ENCODE data around the gene HYAL3. TPM values are rescaled to one million over a fixed set of nuclear protein-coding genes. Genes with fewer than 3 reads are reported as not detected.

Gene HYAL3
- total RNA-seq, 1 experiment from 2014 or later, result 10.2 TPM

DNA sequence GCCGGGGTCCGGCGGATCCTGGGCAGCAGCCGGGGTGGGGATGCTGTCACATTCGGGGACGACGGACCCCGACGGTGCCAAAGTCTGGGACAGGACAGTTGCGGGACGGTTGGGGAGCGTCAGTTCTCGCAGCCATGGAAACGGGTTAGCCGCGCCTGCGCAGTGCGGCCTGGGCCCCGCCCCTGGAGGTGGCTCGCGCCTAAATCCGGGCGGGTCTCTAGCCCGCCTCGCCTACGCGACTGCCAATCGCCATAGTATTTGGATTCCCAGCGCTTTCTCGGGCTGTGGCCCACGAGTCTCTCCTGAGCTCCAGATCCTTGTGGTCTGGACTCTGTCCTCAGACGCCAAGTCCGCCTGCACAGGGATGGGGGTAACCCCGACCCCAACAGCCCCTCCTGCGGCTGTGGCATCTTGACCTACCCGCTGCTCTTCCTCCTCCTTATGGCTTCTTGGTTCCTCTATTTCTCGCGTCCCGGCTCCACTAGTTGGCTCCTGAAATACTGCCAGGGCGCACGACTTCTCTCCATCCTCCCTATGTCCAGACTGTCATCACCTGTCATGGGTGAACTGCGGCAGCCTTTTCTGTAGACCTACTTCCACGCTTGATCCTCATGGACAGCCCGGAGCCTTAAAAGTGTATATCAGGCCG, 46.5 kb upstream of the HYAL3 start, which contains the start of gene ZMYND10:
Gene ZMYND10 (minus strand): TSS at position 147 of the 649 bp plus-strand sequence. CDS start 153 bp downstream, outside the sequence.
- intact Hi-C loops (cut with micrococcal nuclease; ENCODE audit: unreplicated experiment), result no loop called here
- Histone ChIP-seq H4K20me1 (ENCODE audit: insufficient read depth) (no peaks in the 10 kb centered on the region), H3K36me3 (ENCODE audit: low read depth) (no peaks in the 10 kb centered on the region), H3K79me2 (ENCODE audit: low read depth) (0 out of 2 replicates have a peak, but pooled peaks cover 8% of the 10 kb centered on the region), H3K9me3 (ENCODE audit: insufficient read depth, low read depth) (no peaks in the 10 kb centered on the region), H3K27me3 (ENCODE audit: insufficient read depth, low read depth) (no peaks in the 10 kb centered on the region), H3K9me2 (ENCODE audit: insufficient read depth) (no peaks in the 10 kb centered on the region), H3F3A (ENCODE audit: insufficient read depth, low read depth) (peaks cover 5% of the 10 kb centered on the region; the same call in 1 of the 2 replicates), H3K4me2 (no peak within 1 kb of the TSS), H3K27ac (no peak within 1 kb of the TSS), H2AFZ (no peak within 1 kb of the TSS), H3K4me3 (no peak within 1 kb of the TSS), H3K4me1 (replicated peaks; ENCODE audit: insufficient read depth) (peaks cover 9% of the 10 kb centered on the region; the same call in 1 of the 2 replicates)
- DNase-seq, result peak in 1 of 2 experiments; percentile 55
- POLR2A ChIA-PET (ENCODE audit: unreplicated experiment), result no interaction called here
- no peak for TF ChIP-seq EZH2 (IDR thresholded peaks at IDR 0.05; ENCODE audit: low read depth)
- TF ChIP-seq, protein P1, sequence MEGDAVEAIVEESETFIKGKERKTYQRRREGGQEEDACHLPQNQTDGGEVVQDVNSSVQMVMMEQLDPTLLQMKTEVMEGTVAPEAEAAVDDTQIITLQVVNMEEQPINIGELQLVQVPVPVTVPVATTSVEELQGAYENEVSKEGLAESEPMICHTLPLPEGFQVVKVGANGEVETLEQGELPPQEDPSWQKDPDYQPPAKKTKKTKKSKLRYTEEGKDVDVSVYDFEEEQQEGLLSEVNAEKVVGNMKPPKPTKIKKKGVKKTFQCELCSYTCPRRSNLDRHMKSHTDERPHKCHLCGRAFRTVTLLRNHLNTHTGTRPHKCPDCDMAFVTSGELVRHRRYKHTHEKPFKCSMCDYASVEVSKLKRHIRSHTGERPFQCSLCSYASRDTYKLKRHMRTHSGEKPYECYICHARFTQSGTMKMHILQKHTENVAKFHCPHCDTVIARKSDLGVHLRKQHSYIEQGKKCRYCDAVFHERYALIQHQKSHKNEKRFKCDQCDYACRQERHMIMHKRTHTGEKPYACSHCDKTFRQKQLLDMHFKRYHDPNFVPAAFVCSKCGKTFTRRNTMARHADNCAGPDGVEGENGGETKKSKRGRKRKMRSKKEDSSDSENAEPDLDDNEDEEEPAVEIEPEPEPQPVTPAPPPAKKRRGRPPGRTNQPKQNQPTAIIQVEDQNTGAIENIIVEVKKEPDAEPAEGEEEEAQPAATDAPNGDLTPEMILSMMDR (conservative IDR thresholded peaks at IDR 0.05), result no peak
- no TSS peak for BruUV-seq (replicated peaks)
- CTCF ChIA-PET, result interaction anchor here (0.7 kb wide), 1 partner anchor 208 kb away, joined by 3 read pairs; no protein-coding TSS in a partner anchor

DNA sequence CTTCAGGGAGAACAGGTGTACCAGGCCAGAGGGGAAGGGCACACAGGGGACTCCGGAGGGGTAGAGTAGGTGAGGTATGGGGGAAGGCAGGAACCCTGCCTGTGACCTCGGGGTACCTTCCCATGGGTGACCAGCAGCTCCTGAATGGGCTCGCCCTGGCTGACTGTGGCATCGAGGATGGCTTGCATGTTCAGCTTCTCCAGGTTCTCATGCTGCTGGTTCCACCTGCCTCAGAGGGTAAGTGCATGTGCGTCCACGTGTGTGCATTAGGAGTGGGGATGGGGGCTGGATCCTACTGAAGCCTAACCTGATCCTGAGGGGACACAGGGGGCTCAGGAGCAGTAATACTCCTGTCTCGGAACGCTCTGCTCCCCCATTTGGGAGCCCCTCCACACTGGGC, 45.8 kb upstream of the HYAL3 start:
- Histone ChIP-seq H4K20me1 (ENCODE audit: insufficient read depth) (no peaks in the 10 kb centered on the region), H3K79me2 (ENCODE audit: low read depth) (0 out of 2 replicates have a peak, but pooled peaks cover 5% of the 10 kb centered on the region), H3K27me3 (ENCODE audit: insufficient read depth, low read depth) (no peaks in the 10 kb centered on the region), H3K27ac (no peak overlapping the region), H3K36me3 (ENCODE audit: low read depth) (no peaks in the 10 kb centered on the region), H3K4me3 (no peak overlapping the region), H2AFZ (no peak overlapping the region), H3K9me3 (ENCODE audit: insufficient read depth, low read depth) (no peaks in the 10 kb centered on the region), H3F3A (ENCODE audit: insufficient read depth, low read depth) (peaks cover 5% of the 10 kb centered on the region; the same call in 1 of the 2 replicates), H3K4me2 (no peak overlapping the region), H3K4me1 (replicated peaks; ENCODE audit: insufficient read depth) (peaks cover 5% of the 10 kb centered on the region; the same call in 1 of the 2 replicates), H3K9me2 (ENCODE audit: insufficient read depth) (no peaks in the 10 kb centered on the region)
- TF ChIP-seq, protein P1 (conservative IDR thresholded peaks at IDR 0.05), result no peak
- no peak for TF ChIP-seq EZH2 (IDR thresholded peaks at IDR 0.05; ENCODE audit: low read depth)
- ChIA-PET CTCF (interaction anchor here (0.6 kb wide), 1 partner anchor 101 kb away, joined by 4 read pairs; no protein-coding TSS in a partner anchor), POLR2A (ENCODE audit: unreplicated experiment) (interaction anchor here (0.6 to 0.7 kb wide), 2 partner anchors 12 to 110 kb away, joined by 5 to 20 read pairs; no protein-coding TSS in a partner anchor)
- BruUV-seq (replicated peaks), result no TSS peak
- intact Hi-C loops (cut with micrococcal nuclease; ENCODE audit: unreplicated experiment), result no loop called here
- DNase-seq, result no peak

DNA sequence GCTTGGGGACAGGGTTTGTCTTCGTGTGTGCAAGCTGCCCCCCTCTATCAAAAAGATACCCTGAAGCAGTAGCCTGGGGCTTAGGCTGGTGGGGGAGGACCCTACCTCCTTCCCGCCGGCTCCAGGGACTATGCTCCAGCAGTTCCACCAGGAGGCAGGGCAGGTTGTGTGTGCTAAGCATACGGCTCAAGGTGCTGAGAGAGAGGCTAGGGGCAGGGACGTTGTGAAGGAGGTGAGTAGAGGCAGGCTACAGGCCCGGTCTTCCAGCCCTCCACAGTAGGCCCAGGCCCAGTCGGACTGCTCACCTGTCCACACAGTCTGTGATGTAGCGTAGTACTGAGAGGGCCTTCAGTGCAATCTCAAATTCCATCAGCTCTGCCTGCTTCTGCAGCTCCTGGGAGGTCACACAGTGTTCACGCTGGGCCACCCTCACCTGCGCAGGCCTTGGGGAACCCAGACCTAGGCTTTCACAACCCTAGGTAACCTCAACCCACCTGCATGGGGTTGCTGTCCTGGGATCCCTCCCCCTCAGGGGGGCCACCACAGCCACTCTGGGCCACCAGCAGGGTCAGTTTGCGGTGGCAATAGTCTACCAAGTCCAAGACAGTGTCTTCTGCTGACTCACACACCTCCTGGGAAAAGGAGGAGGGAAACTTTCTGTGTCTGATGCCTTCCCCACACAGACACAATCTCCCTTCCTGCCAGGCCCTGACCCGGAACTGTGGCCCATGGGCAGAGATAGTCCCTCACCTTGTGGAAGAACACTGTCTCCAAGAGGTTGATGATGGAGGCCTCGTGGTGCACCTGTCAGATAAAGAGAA, 43.8 kb upstream of the HYAL3 start:
- H3K27me3 ChIP-seq (ENCODE audit: insufficient read depth, low read depth), result no peaks in the 10 kb centered on the region
- CTCF ChIA-PET, result no interaction called here
- POLR2A ChIA-PET (ENCODE audit: unreplicated experiment), result no interaction called here
- H3K27ac ChIP-seq, result no peak overlapping the region
- DNase-seq, result no peak
- H4K20me1 ChIP-seq (ENCODE audit: insufficient read depth), result no peaks in the 10 kb centered on the region
- peaks cover 12% of the 10 kb centered on the region; the same call in 1 of the 2 replicates for H3F3A ChIP-seq (ENCODE audit: insufficient read depth, low read depth)
- no peak for TF ChIP-seq EZH2 (IDR thresholded peaks at IDR 0.05; ENCODE audit: low read depth)
- H3K79me2 ChIP-seq (ENCODE audit: low read depth), result no peaks in the 10 kb centered on the region
- H3K4me1 ChIP-seq (replicated peaks; ENCODE audit: insufficient read depth), result peaks cover 9% of the 10 kb centered on the region; the same call in 1 of the 2 replicates
- no peak overlapping the region for H2AFZ ChIP-seq
- no TSS peak for BruUV-seq (replicated peaks)
- intact Hi-C loops (cut with micrococcal nuclease; ENCODE audit: unreplicated experiment), result no loop called here
- H3K36me3 ChIP-seq (ENCODE audit: low read depth), result no peaks in the 10 kb centered on the region
- no peak overlapping the region for H3K4me2 ChIP-seq
- H3K9me2 ChIP-seq (ENCODE audit: insufficient read depth), result no peaks in the 10 kb centered on the region
- no peak overlapping the region for H3K4me3 ChIP-seq
- H3K9me3 ChIP-seq (ENCODE audit: insufficient read depth, low read depth), result no peaks in the 10 kb centered on the region

All from PC-9 (cell line).